C4-2B (cell line): ENCODE data around the gene CSNK1D.

ENCODE experiments used
- CTCF ChIP-seq: fragments of 450-650 bp; conservative IDR thresholded peaks from 2 replicates; pipeline ENCODE4 v1.5.1; 2017; ENCODE audit warnings: mild to moderate bottlenecking
- ZFX ChIP-seq: fragments of 450-650 bp; IDR thresholded peaks from 2 replicates; pipeline ENCODE4 v1.6.1; 2017

GRCh38 chr17:82269882-82270500 is 3.5 kb downstream of the CSNK1D start:
- TF ChIP-seq CTCF (no peak), ZFX (no peak)
